Activated B cell treated with CpG ODN at 0.5 μM for 24 hours (primary cell): ENCODE measurements around the gene LMBR1. TPM values are rescaled to one million over a fixed set of nuclear protein-coding genes. Genes with fewer than 3 reads are reported as not detected.
"Not testable (repeated sequence)": the region's sequence is repeated elsewhere in the genome, so short reads cannot be mapped to it uniquely, and the experiment has no call there.

ENCODE experiments used
- ATAC-seq: fragments of 200-7000 bp; cut with Tn5 transposase; one replicate; pipeline ENCODE4 v1.10.0; 2021; ENCODE audit warnings: low read depth, mild to moderate bottlenecking, moderate library complexity
- CTCF ChIA-PET: fragments of 350-600 bp; sonication (Branson Sonifier 250); formaldehyde crosslinking; loops from one replicate; lab custom pipeline; 2021; ENCODE audit warnings: antibody characterized with exemption; lab: Charles Lee
- POLR2A ChIA-PET: fragments of 350-600 bp; sonication (Branson Sonifier 250); formaldehyde crosslinking; loops from one replicate; lab custom pipeline; 2021; ENCODE audit warnings: antibody characterized with exemption; lab: Charles Lee
- DNase-seq: peaks from one replicate; pipeline ENCODE4 v3.0.0; 2022
- H3K27ac Mint-ChIP-seq: one replicate; pipeline ENCODE4 v1.8.0; 2020; ENCODE audit warnings: mixed read lengths
- H3K27me3 Mint-ChIP-seq: one replicate; pipeline ENCODE4 v1.8.0; 2021; ENCODE audit warnings: mixed read lengths
- H3K36me3 Mint-ChIP-seq: one replicate; pipeline ENCODE4 v1.8.0; 2021; ENCODE audit warnings: low read depth, mixed read lengths
- H3K4me1 Mint-ChIP-seq: one replicate; pipeline ENCODE4 v1.8.0; 2021; ENCODE audit warnings: mixed read lengths
- H3K4me3 Mint-ChIP-seq: one replicate; pipeline ENCODE4 v1.8.0; 2020; ENCODE audit warnings: mild to moderate bottlenecking, mixed read lengths
- H3K9me3 Mint-ChIP-seq: one replicate; pipeline ENCODE4 v1.8.0; 2020; ENCODE audit warnings: mixed read lengths
- CTCF ChIP-seq: fragments of 200-600 bp; IDR thresholded peaks from one replicate; pipeline ENCODE4 v1.8.0; 2022; ENCODE audit warnings: antibody characterized with exemption, mild to moderate bottlenecking
- intact Hi-C: fragments of 100-400 bp; cut with micrococcal nuclease; formaldehyde crosslinking; loops from one replicate; pipeline ENCODE4 v1.15.1; 2024
- total RNA-seq: library from RNA; stranded (reverse); gene quantifications from 2 replicates; pipeline ENCODE4 v1.2.3, GENCODE V29; 2022

The LMBR1 gene
- total RNA-seq, 1 donor from 2014 or later: 67.9 TPM

GRCh38 chr7:156935250-156935649, 42.3 kb upstream of the LMBR1 start:
- ChIA-PET POLR2A (no interaction called here), CTCF (no interaction called here)
- no peak for DNase-seq
- intact Hi-C loops: no loop called here
- no peak for TF ChIP-seq CTCF
- Mint-ChIP-seq H3K27me3 (peaks cover 3% of the 10 kb centered on the region), H3K36me3 (no peaks in the 10 kb centered on the region), H3K4me3 (no peak overlapping the region), H3K27ac (no peak overlapping the region), H3K9me3 (no peaks in the 10 kb centered on the region), H3K4me1 (no peaks in the 10 kb centered on the region)
- ATAC-seq: no peak

DNA sequence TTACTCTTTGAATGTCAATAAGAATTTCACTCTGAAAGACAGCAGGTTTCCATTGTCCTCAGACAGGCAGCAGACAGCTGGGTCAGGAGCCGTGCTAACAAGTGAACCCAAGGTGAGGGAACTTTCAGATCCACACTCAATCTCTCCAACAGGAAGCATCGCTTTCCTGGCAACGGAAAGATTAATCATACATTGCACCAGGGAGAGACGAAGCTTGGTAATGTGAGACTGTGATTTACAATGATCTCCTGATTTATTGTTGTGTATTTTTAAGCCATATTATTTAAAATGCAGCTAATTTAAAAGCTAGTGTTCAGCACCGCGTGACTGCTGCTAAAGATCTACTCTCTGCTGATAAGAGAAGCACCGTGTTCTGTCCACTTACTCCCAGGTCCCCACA, 39.0 kb upstream of the LMBR1 start:
- ATAC-seq (no peak), DNase-seq (no peak)
- no peak overlapping the region for H3K4me3 Mint-ChIP-seq
- ChIA-PET POLR2A (no interaction called here), CTCF (no interaction called here)
- H3K9me3 Mint-ChIP-seq: no peaks in the 10 kb centered on the region
- no peak overlapping the region for H3K27ac Mint-ChIP-seq
- intact Hi-C loops: no loop called here
- no peaks in the 10 kb centered on the region for H3K4me1 Mint-ChIP-seq
- TF ChIP-seq CTCF: no peak
- H3K27me3 Mint-ChIP-seq: peaks cover 8% of the 10 kb centered on the region
- H3K36me3 Mint-ChIP-seq: no peaks in the 10 kb centered on the region

DNA sequence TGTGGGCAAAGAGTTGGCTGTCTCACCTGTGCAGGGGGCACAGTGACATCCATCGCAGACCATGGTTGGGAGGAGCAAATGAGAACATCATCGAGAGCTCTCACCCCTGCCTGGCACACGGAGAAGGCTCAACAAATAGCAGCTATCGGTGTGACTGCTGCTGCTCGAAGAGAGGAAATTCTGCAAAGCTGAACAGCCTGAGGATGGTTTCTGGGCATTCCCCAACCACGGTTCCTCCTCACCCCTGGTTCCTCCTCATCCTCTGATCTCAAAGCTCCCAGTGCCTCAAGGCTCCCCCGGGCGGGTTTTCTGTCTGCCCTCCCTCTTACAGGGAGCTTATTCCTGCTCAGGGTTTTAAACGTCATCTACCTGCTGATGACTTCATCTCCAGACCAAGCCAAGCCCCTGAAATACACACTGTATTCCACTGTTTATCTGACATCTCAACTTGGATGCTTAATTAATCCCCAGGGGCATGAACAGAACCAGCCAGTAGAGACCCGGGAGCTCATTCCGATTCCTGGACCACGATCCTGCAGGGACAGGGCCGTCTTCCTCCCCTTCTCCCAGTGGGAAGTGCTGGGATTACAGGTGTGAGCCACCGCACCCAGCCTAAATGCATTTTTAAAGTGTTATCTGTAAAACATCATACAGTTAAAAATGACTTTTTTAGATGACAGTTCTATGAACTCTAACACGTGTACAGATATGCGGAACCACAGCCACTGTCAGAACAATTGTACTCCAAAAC, 37.0 kb upstream of the LMBR1 start:
- intact Hi-C loops: no loop called here
- no peak for TF ChIP-seq CTCF
- H3K27me3 Mint-ChIP-seq: peaks cover 7% of the 10 kb centered on the region
- DNase-seq (no peak), ATAC-seq (no peak)
- CTCF ChIA-PET: no interaction called here
- H3K9me3 Mint-ChIP-seq: no peaks in the 10 kb centered on the region
- no peak overlapping the region for H3K4me3 Mint-ChIP-seq
- POLR2A ChIA-PET: no interaction called here
- no peaks in the 10 kb centered on the region for H3K4me1 Mint-ChIP-seq
- no peak overlapping the region for H3K27ac Mint-ChIP-seq
- no peaks in the 10 kb centered on the region for H3K36me3 Mint-ChIP-seq

DNA sequence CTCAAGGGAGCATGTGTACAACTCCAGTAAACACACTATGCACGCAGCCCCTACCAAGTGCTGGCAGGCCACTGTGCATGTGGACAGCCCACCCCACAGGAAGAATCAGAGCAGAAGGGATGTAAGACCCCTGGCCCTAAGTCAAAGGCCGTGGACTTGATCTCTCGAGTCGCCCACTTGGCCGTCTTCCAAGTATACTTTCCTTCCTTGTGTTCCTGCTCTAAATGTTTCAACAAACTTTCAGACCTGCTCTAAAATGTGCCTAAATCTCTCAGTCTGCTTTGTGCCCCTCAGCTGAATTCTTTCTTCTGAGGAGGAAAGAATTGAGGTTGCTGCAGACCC, 35.4 kb upstream of the LMBR1 start:
- no peaks in the 10 kb centered on the region for H3K9me3 Mint-ChIP-seq
- no peak for ATAC-seq
- no peak for DNase-seq
- H3K4me1 Mint-ChIP-seq: peaks cover under 1% of the 10 kb centered on the region
- H3K27me3 Mint-ChIP-seq: peaks cover 10% of the 10 kb centered on the region
- no peaks in the 10 kb centered on the region for H3K36me3 Mint-ChIP-seq
- no peak overlapping the region for H3K27ac Mint-ChIP-seq
- no peak overlapping the region for H3K4me3 Mint-ChIP-seq
- ChIA-PET POLR2A (no interaction called here), CTCF (no interaction called here)
- no peak for TF ChIP-seq CTCF
- intact Hi-C loops: no loop called here

DNA sequence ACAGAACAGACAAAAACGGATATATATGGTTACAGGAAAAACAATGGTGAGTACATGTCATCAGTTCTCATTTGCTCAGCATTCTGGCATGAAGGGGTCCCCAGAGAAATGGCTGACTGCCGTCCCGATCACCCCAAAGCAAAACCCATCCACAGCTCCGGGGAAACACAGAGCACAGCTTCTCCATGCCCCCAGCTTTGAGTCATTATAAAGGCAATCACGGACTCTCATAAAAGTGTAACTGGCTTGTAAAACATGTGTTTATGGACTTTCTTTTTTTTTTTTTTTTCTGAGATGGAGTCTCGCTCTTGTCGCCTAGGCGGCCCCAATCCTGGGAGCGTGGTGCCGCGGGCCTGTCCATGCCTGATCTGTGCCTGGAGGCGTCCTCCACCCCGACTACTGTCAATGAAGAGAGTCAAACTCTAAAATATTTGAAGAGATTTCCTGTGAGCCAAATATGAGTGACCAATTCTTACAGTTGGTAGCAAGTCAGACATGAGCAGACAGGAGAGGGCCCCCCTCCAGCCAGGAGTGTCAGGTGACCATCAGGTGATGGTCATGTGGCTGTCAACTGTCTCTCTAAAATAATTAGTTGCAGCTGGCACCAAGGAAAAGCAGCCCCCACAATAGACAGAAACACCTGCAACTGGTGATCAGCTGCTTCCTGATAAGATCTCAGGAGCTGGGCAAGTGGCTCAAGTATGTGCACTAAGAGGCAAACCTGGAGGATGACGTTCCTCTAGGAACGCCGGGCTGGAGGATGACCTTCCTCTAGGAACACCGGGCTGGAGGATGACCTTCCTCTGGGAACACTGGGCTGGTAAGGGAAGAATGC, 34.8 kb upstream of the LMBR1 start:
- no peak overlapping the region for H3K4me3 Mint-ChIP-seq
- no peaks in the 10 kb centered on the region for H3K36me3 Mint-ChIP-seq
- DNase-seq (no peak), ATAC-seq (no peak)
- TF ChIP-seq CTCF: no peak
- H3K27me3 Mint-ChIP-seq: peaks cover 13% of the 10 kb centered on the region
- POLR2A ChIA-PET: no interaction called here
- H3K27ac Mint-ChIP-seq: no peak overlapping the region
- intact Hi-C loops: no loop called here
- H3K4me1 Mint-ChIP-seq: peaks cover 5% of the 10 kb centered on the region
- CTCF ChIA-PET: no interaction called here
- no peaks in the 10 kb centered on the region for H3K9me3 Mint-ChIP-seq

DNA sequence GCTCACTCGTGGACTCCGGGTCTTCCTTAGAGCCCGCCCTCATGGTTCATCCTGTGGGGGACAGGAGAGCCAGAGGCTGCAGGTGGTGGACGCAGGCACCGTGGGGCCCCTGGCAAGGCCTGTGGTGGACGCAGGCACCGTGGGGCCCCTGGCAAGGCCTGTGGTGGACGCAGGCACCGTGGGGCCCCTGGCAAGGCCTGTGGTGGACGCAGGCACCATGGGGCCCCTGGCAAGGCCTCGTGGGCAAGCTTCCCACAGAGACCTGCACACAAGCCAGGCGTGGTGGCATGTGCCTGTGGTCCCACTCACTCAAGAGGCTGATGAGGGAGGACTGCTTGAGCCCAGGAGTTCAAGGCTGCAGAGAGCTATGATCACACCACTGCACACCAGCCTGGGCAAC, 32.8 kb upstream of the LMBR1 start:
- ATAC-seq, H3K27ac Mint-ChIP-seq, H3K4me3 Mint-ChIP-seq, H3K36me3 Mint-ChIP-seq, intact Hi-C loops, DNase-seq, H3K9me3 Mint-ChIP-seq: not testable (repeated sequence)
- Mint-ChIP-seq H3K4me1 (peaks cover 15% of the 10 kb centered on the region), H3K27me3 (peaks cover 11% of the 10 kb centered on the region)
- CTCF ChIA-PET: interaction anchor here (0.9 kb wide), 1 partner anchor 24 kb away, joined by 3 read pairs; the partner anchor contains the start of gene NOM1
- POLR2A ChIA-PET: interaction anchor here (0.7 kb wide), 1 partner anchor 40 kb away, joined by 6 read pairs; no protein-coding TSS in a partner anchor

GRCh38 chr7:156922304-156922703, 29.3 kb upstream of the LMBR1 start:
- POLR2A ChIA-PET: not testable (repeated sequence)
- H3K4me1 Mint-ChIP-seq: peaks cover 22% of the 10 kb centered on the region

More at GRCh38 chr7:156922304-156922703, 29.3 kb upstream of the LMBR1 start:
- H3K27ac Mint-ChIP-seq, CTCF ChIA-PET, DNase-seq, H3K9me3 Mint-ChIP-seq, H3K4me3 Mint-ChIP-seq, H3K36me3 Mint-ChIP-seq, ATAC-seq: not testable (repeated sequence)
- H3K27me3 Mint-ChIP-seq: peaks cover 28% of the 10 kb centered on the region
- intact Hi-C loops: loop anchor here (2.0 kb wide), 1 partner anchor 30 kb away; the partner anchor contains the start of gene LMBR1
